Muscle of back (tissue), 11 donors: ENCODE results near the gene RXRG. TPM values are rescaled to one million over a fixed set of nuclear protein-coding genes. Genes with fewer than 3 reads are reported as not detected.

Experiments
- DNase-seq, 3 donors: peaks; one replicate each; pipeline versions ENCODE4 v3.0.0 to v3.0.0-alpha.2; 2013
- polyA plus RNA-seq, 10 donors: library from polyadenylated mRNA; unstranded; fragments of 120-200 nt; gene quantifications; one replicate each; pipeline ENCODE4 v1.2.1, GENCODE V29; 2013; ENCODE audit not compliant: insufficient read length in 10 of 10

Gene RXRG
- polyA plus RNA-seq, 10 donors = 38.1 to 69.0 (median 48.7) TPM

DNA sequence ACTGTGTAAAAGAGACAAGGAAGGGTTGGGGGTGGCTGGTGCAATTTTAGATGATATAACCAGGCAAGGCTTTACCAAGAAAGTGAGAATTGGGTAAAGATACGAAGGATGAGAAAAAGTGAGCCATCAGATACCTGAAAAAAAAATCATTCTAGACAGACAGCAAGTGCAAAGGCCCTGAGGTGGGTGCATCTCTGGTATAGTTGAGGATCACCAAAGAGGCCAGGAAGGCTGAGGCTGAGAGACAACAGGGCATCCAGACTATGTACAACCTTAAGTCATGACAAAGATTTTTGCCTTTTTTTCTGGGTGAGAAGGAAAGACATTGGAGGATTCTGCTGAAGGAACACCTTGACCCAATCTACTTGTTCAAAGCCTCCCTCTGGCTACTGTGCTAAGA, 29.9 kb downstream of the RXRG start:
- DNase-seq = no peak

DNA sequence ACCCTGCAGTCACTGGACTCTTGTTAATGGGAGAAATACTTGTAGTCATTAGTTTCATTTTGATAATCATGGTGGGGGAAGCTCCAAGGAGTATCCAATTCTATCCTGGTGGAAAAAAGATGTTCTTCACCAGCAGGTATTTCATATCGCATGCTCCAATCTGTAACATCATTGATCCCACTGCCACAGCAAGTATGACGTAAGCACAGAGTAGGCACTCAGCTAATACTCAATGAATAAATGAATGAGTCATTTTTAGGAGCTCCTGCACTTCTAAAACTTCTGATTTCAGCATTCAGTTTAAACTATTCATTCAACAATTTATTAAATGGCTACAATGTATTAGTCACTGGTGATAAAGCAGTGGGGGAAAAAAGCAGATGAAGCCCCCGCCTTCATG, 30.3 kb downstream of the RXRG start:
- DNase-seq = no peak

DNA sequence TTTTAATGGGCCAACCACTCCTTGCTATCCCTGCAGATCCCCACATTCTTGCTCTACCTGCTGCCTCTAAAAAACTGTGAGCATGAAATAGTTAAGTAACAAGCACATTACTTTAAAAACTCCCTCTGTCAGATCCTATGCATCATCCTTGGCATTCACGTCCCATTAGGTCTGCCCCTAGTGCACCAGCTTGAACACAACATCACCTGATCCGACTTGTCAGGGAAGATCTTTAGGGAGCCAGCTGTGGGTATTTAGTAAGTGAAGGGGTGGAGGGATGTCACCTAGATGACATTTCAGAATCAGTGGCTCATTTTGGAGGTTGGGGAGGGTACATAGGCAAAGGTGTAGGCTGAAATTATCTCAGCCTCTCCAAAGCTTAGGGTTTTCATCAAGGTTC, 33.5 kb downstream of the RXRG start:
- no peak for DNase-seq

DNA sequence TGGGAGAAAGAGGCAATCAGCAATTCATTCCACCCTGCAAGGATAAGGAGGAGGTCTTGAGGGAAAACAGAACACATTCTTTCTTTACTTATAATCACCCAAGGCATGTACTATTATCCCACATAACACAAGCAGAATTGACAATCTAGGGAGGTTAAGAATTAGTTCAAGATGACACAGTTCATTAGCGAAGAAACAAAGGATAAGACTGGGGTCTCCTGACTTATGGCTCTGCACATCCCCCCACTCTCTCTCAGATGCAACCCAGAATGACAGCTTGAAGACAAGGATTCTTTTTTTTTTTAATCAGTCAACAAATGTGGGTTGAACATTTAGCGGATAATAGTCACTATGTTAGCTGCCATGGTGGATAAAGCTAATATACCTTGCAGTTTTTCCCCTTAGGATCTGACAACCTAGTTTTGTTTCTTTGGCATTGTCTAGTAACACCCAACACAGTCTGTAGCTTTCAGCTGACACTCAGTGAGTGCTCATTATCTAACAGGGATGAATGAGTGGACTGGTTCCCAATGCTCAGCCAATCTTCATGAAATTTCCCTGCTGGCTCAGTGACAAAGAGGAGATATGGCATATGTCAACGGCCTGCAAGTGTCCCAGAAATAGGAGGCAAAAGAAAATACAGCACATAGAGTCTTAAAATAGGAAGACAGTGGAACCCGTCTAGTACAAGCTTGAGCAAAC, 35.1 kb downstream of the RXRG start:
- DNase-seq = no peak

DNA sequence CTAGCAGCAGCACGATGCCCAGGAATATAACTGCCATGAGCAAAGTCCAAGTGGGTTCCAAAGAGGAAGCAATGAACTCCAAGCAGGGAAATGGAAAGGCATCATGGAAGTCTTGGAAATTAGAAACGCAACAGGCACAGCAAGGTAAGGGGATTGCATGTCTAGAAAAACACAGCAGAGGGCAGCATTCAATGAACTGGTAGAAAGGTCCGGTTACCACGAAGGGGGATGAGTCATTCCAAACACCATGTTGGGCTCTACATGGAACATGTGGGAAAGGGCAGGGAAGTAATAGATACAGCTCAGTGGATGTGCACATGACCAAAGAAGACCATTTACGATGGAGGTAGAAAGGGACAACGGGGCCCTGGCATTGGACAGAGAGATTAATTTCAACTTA, 36.4 kb downstream of the RXRG start:
- peak in 1 of 3 donors; percentile 32 for DNase-seq

DNA sequence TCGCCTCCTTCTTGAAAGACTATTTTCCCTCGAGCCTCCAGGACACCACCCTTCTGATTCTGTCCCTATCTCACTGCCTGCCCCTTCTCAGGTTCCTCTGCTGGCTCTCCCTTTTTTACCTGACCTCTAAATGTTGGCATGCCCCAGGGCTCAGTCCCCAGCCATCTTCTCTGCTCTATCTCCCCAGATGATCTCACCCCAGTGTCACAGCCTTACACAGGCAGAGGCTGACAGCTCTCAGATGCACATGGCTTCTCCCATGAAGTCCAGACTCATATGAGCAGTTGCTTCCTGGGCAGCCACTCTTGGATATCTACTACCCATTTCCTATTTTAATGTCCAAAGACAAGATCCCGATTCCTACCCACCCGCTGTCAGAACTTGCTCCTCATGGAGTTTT, 37.5 kb downstream of the RXRG start:
- no peak for DNase-seq

DNA sequence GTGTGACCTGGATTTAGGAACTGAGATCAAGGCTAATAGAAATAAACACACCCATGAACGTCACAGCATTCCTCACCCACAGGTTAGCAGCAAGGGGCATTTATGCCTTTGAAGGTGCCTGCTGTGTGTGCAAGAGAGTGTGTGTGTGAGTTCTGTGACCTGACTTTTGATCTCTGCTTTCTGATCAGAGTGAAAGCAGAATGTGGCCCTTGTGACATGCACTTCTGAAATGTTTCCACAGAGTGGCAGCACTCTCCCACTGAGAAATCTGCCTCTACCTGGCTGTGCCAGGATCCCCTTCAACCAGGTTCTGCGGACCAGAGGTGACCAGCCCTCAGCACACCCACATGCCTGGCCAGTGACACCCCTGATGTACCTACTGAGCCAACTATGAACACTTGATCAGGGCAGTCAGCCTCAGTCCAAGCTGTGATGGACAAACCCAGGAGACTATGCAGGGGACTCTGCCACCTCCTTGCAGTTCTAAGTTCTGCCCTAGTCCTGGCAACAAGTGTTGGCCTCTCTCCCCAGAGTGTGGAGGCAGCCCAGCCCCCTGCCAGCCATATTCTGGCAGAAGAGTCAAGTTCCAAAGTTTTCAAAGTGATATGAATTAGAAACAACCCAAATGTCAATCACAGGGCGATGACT, 41.0 kb downstream of the RXRG start:
- DNase-seq = no peak

DNA sequence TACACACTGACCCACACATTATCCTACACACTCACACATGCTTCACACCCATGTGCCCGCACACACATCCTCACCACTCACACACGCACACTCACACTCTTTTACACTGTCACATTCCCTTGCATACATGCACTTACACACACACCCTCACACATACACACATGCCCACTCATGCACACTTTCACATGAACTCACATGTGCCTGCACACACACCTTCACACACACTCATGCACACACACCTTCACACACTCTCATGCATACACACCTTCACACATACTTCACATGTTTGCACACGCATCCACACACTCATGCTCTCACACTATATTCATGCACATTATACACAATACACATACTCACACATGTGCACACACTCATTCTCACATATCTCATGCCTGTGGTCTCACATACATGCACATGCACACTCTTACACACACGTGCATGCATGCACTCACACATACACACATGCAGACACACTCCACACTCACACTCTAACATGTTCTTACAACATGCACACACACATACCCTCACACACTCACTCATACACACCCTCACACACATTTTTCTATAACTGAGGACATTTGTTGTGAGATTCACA, 42.3 kb downstream of the RXRG start:
- DNase-seq = no peak

DNA sequence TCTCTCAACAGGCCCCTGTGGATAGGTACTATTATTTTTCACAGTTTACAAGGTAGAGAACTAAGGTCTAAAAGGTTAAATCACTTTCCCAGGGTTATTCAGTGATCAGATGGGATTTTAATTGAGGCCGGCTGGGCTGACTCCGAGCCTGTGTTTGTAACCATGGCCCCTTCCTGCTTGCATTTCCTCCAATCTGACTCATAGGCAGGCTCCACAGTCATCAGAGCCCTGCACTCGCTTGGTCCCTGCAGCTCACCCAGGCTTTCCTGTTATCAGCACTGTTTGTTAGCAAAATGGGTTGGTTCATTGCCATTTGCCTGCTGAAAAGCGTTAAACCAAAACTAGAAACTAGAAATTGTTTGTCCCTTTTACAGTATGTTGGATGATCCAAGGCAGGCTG, 47.0 kb downstream of the RXRG start:
- peak in 2 of 3 donors; percentile 75 to 84 for DNase-seq

DNA sequence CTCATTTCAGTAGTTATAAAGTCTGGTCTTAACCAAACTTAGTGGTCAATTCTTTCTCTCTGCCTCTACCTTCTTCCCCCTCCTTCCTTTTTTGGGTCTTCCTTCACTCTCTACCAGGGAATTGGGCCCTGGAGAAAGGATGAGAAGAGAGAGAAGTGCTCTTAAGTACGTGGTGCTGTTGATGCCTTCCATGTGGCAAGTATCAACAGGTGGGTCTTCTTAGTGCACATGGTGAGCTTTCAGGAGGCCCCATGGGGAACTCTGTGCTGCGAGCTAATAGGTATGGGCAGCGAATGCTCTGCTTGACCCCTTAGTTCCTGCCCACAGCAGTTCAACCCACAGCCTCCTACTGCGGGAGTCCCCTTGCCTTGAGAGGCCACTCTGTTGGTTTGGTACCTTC, 49.0 kb downstream of the RXRG start:
- no peak for DNase-seq

DNA sequence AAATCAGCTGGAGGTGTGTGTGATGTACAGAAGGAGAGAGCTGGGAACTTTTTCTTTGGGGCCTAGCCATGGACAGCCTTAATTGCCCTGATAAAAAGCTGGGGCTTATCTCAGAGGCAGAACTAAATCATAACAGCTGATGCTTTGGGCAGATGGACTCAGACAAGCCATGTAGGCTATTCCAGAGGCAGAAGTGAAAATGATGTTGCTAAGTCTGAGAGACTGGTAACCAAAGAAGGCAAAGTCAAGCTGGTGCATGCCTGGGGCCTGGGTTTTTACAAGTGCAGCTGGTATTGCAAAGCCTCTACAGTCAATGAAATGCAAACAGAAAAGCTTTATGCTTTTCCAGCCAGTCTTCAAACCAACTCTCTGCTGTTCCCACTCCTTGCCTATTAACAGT, 49.4 kb downstream of the RXRG start:
- DNase-seq = no peak

DNA sequence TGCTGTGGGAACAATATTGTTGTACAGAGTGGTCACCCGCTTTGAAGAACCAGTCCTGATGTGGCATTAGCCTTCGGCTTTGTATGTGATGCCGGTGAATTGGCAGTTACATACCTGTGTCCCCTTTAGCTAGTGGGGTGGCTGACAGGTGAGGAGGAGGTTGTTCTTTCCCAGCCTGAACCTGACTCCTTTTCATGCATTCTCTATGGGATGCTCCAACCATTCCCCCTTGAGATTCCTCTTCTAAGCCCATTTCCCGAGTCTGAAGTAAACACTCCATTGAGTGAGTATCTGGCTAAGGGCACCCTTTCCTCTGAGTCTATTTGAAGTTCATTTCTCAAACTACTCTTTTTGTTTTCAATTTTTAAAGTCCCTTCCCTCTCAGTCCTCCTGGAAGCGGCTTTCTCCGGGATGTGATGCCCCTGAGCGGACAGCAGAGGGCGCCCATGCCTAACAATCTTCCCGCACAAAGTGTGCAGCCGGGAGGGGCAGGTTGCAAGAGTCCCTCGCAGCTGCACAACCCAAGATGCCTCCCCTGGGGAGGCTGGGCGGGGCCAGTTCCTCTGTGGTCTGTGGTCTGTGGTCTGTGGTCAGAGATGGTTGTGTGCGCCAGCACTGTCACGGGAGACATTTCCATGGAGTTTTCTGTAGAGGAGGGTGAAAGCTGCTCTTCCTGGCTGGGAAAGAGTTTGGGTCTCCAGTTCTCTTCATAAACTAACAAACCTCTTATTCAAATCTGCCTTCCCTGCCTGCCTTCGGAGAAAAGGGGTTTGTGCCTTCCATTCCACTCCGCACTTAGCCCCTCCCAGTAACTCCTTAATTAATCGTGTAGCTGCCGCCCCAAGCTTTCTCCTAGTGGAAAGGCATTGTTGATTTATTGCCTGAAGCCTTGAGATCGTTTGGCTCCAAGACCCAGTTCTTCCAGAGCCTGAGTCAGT, 52.0 kb downstream of the RXRG start:
- peak; percentile 92 to 96 (median 92) for DNase-seq

DNA sequence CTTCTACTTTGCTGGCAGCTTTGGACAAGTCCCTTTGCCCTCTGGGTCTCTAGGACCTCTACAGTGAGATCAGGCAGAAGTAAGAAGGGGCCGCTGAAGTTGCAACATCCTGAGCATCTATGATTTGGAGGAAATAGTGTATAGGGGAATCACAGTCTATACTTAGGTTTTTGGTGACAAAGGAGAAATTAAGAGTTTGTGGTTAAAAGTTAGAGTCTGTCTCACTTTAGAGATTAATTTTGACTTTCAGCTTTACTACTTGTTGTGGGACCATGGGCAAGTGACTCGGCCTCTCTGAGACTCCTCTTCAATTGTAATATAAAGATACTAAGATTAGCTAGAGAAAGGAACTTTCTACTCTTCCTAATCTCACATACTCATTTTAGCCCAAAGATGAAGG, 55.3 kb downstream of the RXRG start:
- DNase-seq = no peak

DNA sequence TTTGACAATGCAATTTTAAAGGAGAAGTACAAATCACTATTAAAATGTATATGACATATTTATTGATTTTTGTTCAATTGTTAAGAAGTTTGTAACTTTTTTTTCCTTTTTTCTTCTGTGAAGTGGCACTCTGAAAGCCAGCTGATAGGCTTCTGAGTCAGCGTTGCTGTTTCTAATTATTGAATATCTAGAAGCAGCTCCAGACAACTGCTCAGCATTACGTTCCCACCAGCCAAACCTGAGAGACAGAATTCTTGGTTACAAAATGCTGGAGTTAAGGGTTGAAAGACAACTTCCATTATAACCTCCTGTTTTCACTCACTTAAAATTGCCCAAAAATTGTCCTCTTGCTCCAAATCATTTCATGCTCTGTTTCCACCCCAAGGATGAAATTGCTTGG, 57.0 kb downstream of the RXRG start:
- DNase-seq = no peak

DNA sequence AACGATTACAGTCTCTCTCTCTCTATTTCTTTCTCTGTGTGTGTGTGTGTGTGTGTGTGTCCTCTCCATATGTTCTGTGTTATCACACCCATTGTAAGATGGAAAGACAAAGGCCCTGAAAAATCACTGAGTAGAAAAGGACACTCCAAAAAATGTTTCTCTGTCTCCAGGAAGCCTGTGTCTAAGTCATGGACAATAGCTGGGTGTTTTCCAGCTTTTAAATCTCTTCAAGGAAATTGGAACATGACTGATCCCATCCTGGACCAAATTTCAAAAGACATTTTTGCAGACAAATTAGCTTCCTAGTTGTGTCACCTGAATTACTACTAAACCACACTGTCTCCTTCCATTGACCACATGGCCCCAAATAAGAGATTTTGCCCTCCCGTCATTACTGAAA, 57.4 kb downstream of the RXRG start:
- DNase-seq = peak in 1 of 3 donors; percentile 43

DNA sequence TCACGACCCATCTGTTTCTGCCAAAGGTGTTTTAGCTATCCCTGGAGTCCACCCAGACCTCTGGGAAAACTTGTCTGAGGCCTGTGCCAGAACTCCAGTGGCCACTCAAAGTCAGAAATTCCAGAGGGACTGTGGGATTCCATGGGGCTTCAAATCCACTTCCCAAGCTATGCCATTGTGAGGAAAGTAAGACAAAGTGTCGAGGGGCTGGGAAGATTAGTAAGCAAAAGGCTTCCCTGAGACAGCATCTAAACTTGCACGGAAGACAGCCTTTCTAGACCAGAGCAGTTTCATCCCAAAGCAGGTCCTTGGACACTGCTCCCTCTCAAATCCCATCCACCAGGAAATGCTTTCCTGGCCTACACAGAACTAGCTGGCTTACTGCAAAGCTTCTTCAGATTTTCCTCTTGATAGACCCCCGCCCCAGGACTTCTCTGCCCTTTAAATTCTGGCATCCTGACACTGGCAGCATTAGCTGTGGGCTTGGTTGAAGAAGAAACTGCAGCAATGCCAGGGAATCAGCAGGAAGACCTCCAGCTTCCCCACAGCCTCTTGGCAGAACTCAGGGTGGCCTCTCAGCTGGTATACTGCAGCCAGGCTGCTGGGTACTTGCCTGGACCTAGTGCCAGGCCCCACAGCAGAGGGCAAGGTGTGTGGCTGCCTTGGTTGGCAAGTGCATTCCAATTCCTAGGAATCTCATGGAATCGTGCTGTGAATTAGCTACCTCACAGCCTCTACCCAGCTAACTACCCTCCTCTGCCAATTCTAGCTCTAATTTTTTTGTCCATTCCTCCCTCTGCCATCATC, 61.1 kb downstream of the RXRG start:
- peak in 1 of 3 donors; percentile 56 for DNase-seq

DNA sequence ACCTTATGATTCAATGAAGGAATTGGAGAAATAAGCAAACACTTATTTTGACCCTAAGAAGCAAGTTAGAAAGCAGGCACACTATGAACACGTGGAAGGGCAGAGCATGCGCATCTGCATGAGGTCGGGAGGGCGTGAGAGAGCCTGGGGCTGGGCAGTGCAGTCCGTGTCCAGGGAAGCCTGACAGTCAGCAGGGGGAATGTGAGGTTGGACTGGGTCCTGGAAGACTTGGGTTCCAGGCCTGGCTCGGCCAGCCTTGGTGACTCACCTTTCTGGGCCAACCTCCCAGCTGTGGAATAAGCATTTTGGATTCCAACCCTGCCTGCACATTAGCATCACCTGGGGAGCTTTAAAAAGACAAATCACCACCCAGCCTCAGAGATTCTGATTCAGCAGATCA, 61.9 kb downstream of the RXRG start:
- DNase-seq = peak; percentile 59 to 90 (median 78)

DNA sequence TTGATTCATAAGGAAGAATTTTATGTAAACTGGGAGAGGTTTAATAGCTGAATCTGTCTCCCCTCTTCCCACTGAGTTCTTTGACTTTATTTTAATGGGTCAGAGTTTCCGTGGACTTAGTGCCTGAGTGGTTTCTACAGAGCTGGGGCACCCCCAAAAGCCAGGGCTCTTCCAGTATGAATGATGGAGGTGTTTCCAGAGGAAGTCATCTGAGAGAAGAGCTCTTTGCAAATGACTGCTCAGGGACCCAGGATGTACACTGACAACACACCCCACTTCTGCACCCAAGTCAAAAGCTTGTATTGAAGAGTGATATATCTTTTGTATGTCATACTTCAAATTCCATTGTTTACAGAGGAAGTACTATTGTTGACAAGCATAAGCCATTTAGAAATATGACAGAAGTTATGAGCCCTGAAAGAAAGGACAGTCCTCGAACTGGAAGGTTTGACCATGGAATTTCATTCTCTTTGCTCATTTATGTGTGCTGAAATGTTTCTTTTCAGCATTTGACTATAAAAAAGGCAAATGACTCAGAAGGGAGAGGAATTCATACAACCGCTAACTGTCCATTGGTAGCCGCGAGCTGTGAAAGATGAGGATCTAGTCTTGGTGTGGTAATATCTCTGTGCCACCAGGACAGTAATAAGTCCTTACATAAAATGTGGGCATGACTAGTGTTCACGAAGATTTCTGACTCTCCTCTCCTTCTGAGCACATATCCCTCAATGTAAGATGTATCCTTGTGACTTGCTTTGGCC, 63.0 kb downstream of the RXRG start:
- no peak for DNase-seq

DNA sequence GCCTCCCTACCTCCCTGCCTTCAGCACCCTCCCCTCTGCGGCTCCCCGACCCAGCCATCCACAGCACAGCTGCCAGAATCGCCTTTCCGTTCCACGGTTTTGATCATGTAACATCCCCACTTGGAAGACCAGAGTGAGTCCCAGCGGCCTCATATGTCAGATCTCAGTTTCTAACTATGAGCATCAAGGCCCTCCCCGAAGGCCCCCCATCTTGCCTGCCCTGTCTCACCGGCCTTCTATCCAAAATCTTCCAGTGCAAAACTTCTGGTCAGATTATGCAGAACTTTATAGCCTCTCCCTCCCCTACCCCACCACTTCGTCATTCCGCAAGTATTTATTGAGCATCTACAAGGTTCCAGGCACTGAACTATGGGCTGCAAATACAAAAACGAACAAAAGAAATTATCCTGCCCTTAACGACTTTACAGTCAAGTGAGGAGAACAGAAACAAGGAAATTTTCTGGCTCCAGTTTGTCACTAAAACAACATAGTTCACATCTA, 68.1 kb downstream of the RXRG start:
- DNase-seq = no peak
